Esophagus squamous epithelium (tissue), 5 donors: ENCODE data around the gene GPR21. TPM values are rescaled to one million over a fixed set of nuclear protein-coding genes. Genes with fewer than 3 reads are reported as not detected.
A peak's percentile ranks its signal among the peaks of the same experiment; 100 is the strongest.

ENCODE experiments used
- DNase-seq: peaks from one replicate; lab custom pipeline; 2025; lab: John Stamatoyannopoulos, UW
- H3K27ac ChIP-seq, 4 donors: fragments of 200-600 bp; sonication (generic); one replicate each; pipeline ENCODE4 v1.5.1; 2016 to 2019; ENCODE audit warnings: mild to moderate bottlenecking in 1 of 4
- H3K27me3 ChIP-seq, 4 donors: fragments of 200-600 bp; sonication (generic); 1 replicate in 3 of 4; 2 replicates in 1 of 4; pipeline versions ENCODE4 v1.5.1 to v1.6.0; 2017 to 2021; ENCODE audit warnings: antibody characterized with exemption in 1 of 4
- H3K36me3 ChIP-seq, 3 donors: fragments of 200-600 bp; sonication (generic); one replicate each; pipeline ENCODE4 v1.5.1; 2016 to 2019
- H3K4me1 ChIP-seq, 3 donors: fragments of 200-600 bp; sonication (generic); one replicate each; pipeline ENCODE4 v1.5.1; 2017 to 2019
- H3K4me3 ChIP-seq, 4 donors: fragments of 200-600 bp; sonication (generic); 1 replicate in 3 of 4; 2 replicates in 1 of 4; pipeline ENCODE4 v1.5.1; 2016 to 2019; ENCODE audit warnings: mild to moderate bottlenecking in 2 of 4, moderate library complexity in 1 of 4
- H3K9me3 ChIP-seq, 3 donors: fragments of 200-600 bp; sonication (generic); one replicate each; pipeline ENCODE4 v1.5.1; 2016 to 2019
- POLR2A ChIP-seq, 4 donors: fragments of 450-650 bp; IDR thresholded peaks; one replicate each; pipeline ENCODE4 v1.6.1; 2017; ENCODE audit warnings: antibody characterized with exemption in 4 of 4, mild to moderate bottlenecking in 4 of 4, moderate library complexity in 3 of 4
- WGBS, 2 donors: methylation state at CpG; one replicate each; pipeline ENCODE4 v1.1.5; 2018; 5-methylcytosine and 5-hydroxymethylcytosine counted together
- intact Hi-C: fragments of 100-400 bp; cut with DNase I; formaldehyde crosslinking; loops from one replicate; pipeline ENCODE4 v1.15.0; 2022
- total RNA-seq, 4 donors: library from RNA; depleted of rRNA; stranded (reverse); fragments of >200 nt; gene quantifications; one replicate each; pipeline ENCODE4 v1.1.0, GENCODE V29; 2016
- TF ChIP-seq, protein P1 (sequence below), 6 experiments: fragments of 450-650 bp in 4 of 6; fragments of 200-600 bp in 2 of 6; sonication (generic) in 2 of 6; IDR thresholded peaks; one replicate each; pipeline ENCODE4 v1.5.1; 2016 to 2019; ENCODE audit warnings: antibody characterized with exemption in 6 of 6, mild to moderate bottlenecking in 4 of 6, moderate library complexity in 4 of 6
- donor health status: DM: yes; HTN: yes; CAD: no.

GPR21 gene
- total RNA-seq, 4 donors from 2014 or later, result 0.68 to 1.9 TPM; not detected in 2

DNA sequence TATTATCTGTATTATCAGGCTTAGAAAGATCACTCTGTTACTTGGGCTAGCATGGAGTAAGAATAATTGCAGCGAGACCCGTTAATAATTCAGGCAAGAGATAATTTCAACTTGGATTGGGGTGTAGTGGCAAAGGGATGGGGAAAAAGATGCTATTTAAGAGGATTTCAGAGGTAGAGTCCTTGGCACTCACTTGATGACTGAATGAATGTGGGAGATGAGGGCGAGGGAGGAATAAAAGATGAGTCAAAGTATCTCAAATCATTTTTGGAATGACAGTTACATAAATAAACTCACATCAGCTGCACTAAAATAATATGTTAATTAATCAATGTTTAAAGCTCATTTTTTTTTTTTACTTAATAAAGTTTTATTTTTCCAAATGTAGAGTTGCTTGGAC, 4.5 kb upstream of the GPR21 start:
- WGBS, 2 donors, result 91 to 95% methylated on average over 3 of the region's 3 CpGs
- no peaks in the 10 kb centered on the region for H3K9me3 ChIP-seq
- H3K4me1 ChIP-seq, result peaks cover 0 to 15% (median 0%) of the 10 kb centered on the region in 3 donors
- H3K36me3 ChIP-seq, result peaks cover 0 to 89% (median 0%) of the 10 kb centered on the region in 3 donors
- TF ChIP-seq POLR2A (IDR thresholded peaks at IDR 0.05), result no peak
- TF ChIP-seq, protein P1, sequence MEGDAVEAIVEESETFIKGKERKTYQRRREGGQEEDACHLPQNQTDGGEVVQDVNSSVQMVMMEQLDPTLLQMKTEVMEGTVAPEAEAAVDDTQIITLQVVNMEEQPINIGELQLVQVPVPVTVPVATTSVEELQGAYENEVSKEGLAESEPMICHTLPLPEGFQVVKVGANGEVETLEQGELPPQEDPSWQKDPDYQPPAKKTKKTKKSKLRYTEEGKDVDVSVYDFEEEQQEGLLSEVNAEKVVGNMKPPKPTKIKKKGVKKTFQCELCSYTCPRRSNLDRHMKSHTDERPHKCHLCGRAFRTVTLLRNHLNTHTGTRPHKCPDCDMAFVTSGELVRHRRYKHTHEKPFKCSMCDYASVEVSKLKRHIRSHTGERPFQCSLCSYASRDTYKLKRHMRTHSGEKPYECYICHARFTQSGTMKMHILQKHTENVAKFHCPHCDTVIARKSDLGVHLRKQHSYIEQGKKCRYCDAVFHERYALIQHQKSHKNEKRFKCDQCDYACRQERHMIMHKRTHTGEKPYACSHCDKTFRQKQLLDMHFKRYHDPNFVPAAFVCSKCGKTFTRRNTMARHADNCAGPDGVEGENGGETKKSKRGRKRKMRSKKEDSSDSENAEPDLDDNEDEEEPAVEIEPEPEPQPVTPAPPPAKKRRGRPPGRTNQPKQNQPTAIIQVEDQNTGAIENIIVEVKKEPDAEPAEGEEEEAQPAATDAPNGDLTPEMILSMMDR (IDR thresholded peaks at IDR 0.05), result no peak
- H3K4me3 ChIP-seq, result no peak overlapping the region
- H3K27ac ChIP-seq, result no peak overlapping the region
- intact Hi-C loops, result no loop called here
- no peak for DNase-seq
- no peaks in the 10 kb centered on the region for H3K27me3 ChIP-seq

DNA sequence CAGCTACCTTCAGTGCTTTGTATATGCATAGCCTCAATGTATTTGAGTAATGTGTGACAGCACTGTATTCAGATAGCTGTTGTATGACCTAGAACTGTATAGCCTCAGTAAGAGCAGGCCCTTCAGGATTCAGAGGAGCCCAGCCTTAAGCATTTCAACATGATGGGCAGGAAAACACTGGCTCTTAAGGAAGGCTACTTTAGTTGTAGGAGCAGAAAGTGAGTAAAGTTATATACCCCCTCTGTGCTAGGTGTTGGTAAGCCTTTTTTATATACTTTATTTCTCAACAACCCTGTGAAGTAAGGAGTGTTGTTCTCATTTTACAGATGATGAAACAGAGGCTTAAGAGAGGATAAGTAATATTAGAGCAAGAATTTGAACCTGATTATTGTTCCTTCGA, 1.5 kb upstream of the GPR21 start:
- intact Hi-C loops, result no loop called here
- Histone ChIP-seq H3K27ac (peak overlapping the region in 1 of 4 donors; percentile 70), H3K4me3 (no peak overlapping the region), H3K9me3 (no peaks in the 10 kb centered on the region), H3K27me3 (no peaks in the 10 kb centered on the region), H3K4me1 (peaks cover 0 to 15% (median 0%) of the 10 kb centered on the region in 3 donors), H3K36me3 (peaks cover 0 to 83% (median 0%) of the 10 kb centered on the region in 3 donors)
- TF ChIP-seq, protein P1 (IDR thresholded peaks at IDR 0.05), result no peak
- no peak for TF ChIP-seq POLR2A (IDR thresholded peaks at IDR 0.05)
- no peak for DNase-seq
- 76 to 86% methylated on average over 1 of the region's 1 CpG for WGBS, 2 donors

DNA sequence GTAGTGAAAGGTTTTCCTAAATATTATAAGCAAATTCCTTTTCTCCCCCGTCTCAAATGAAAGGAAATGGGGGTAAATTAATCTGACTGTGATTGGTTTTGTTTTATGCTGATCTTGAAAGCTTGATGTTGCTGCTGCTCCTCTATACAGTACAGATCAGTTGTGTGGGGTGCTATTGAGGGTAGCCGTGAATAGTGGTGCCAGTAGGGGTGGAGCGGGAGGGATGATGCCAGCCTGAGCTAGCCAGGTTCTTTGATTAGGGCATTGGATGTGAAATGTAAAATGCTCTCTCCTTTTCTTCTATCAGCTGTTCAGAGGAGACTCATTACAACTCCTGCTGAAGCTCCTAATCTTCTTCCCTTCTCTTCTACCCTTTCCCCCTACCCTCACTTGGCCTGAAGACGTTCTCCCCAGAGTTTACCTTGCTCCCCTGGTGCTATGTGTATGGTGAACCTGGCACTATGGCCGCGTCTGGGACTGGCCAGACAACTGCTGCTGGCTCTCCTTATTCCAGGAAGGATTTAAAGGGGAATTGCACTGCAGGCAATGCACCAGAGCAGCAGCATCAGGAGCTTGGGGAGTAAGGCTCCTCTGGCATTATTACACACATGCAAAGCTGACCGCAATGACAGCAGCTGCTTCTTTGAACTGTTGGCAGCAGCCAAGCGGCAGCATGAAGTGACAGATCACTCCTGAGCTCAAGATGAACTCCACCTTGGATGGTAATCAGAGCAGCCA, 566 bp downstream of the GPR21 start:
- Histone ChIP-seq H3K4me3 (peak overlapping the region in 3 of 4 donors; percentile 6 to 45 (median 21)), H3K9me3 (no peaks in the 10 kb centered on the region), H3K27ac (peak overlapping the region in 3 of 4 donors; percentile 40 to 72 (median 70)), H3K4me1 (peaks cover 0 to 18% (median 0%) of the 10 kb centered on the region in 3 donors), H3K27me3 (no peaks in the 10 kb centered on the region), H3K36me3 (peaks cover 0 to 62% (median 0%) of the 10 kb centered on the region in 3 donors)
- 63 to 70% methylated on average over 8 of the region's 8 CpGs for WGBS, 2 donors
- no peak for DNase-seq
- TF ChIP-seq, protein P1 (IDR thresholded peaks at IDR 0.05), result no peak
- TF ChIP-seq POLR2A (IDR thresholded peaks at IDR 0.05), result no peak
- intact Hi-C loops, result no loop called here

DNA sequence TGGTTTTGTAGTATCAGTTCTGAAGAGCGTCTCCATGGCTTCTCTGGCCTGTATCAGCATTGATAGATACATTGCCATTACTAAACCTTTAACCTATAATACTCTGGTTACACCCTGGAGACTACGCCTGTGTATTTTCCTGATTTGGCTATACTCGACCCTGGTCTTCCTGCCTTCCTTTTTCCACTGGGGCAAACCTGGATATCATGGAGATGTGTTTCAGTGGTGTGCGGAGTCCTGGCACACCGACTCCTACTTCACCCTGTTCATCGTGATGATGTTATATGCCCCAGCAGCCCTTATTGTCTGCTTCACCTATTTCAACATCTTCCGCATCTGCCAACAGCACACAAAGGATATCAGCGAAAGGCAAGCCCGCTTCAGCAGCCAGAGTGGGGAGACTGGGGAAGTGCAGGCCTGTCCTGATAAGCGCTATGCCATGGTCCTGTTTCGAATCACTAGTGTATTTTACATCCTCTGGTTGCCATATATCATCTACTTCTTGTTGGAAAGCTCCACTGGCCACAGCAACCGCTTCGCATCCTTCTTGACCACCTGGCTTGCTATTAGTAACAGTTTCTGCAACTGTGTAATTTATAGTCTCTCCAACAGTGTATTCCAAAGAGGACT, 1.5 kb downstream of the GPR21 start:
- TF ChIP-seq, protein P1 (IDR thresholded peaks at IDR 0.05), result no peak
- no peak for TF ChIP-seq POLR2A (IDR thresholded peaks at IDR 0.05)
- no peaks in the 10 kb centered on the region for H3K27me3 ChIP-seq
- no peak for DNase-seq
- H3K4me3 ChIP-seq, result peak overlapping the region in 2 of 4 donors; percentile 21 to 45
- peaks cover 0 to 25% (median 2%) of the 10 kb centered on the region in 3 donors for H3K4me1 ChIP-seq
- H3K27ac ChIP-seq, result peak overlapping the region in 3 of 4 donors; percentile 40 to 72 (median 70)
- intact Hi-C loops, result no loop called here
- 79 to 82% methylated on average over 13 of the region's 13 CpGs for WGBS, 2 donors
- peaks cover 0 to 52% (median 0%) of the 10 kb centered on the region in 3 donors for H3K36me3 ChIP-seq
- H3K9me3 ChIP-seq, result no peaks in the 10 kb centered on the region

DNA sequence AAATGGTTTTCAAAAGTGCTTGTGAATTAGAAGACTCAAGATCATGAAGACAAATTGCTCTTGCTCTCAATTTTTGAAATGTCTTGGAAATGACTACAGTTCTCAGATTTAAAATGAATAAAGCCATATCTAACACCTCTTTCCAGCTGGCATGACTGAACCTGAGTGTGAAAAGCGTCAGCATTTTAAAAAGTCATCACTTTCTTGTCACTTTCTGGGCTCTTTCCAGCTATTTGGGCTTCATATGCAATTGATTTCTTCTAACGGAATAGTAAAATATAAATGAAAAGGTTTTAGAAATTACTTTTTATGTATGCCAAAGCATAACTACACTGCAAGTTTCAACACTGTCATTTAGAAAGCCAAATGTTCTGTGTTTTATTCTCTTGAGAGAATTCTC, 2.3 kb downstream of the GPR21 start:
- Histone ChIP-seq H3K27ac (peak overlapping the region in 3 of 4 donors; percentile 54 to 72 (median 70)), H3K4me1 (peaks cover 0 to 25% (median 2%) of the 10 kb centered on the region in 3 donors), H3K4me3 (peak overlapping the region in 2 of 4 donors; percentile 21 to 45), H3K27me3 (no peaks in the 10 kb centered on the region), H3K36me3 (peaks cover 0 to 44% (median 0%) of the 10 kb centered on the region in 3 donors), H3K9me3 (no peaks in the 10 kb centered on the region)
- TF ChIP-seq, protein P1 (IDR thresholded peaks at IDR 0.05), result no peak
- TF ChIP-seq POLR2A (IDR thresholded peaks at IDR 0.05), result no peak
- intact Hi-C loops, result no loop called here
- 39 to 52% methylated on average over 2 of the region's 2 CpGs for WGBS, 2 donors
- DNase-seq, result no peak
